DOHH2 (cell line): ENCODE data around the gene EPHB3.

Source experiments
- H3F3A ChIP-seq: fragments of 200-600 bp; sonication (generic), shearing (Covaris generic); 2 replicates; pipeline ENCODE4 v1.6.0; 2016; ENCODE audit warnings: antibody characterized with exemption, mild to moderate bottlenecking; ENCODE audit not compliant: control insufficient read depth, insufficient read depth
- H3K27ac ChIP-seq: fragments of 200-600 bp; sonication (generic); 2 replicates; pipeline ENCODE4 v1.5.1; 2014; ENCODE audit warnings: low read depth, mild to moderate bottlenecking, low read length, moderate library complexity
- H3K27me3 ChIP-seq: fragments of 200-600 bp; sonication (generic); 2 replicates; pipeline ENCODE4 v1.6.1; 2014; ENCODE audit warnings: mild to moderate bottlenecking, low read length, mixed read lengths; ENCODE audit not compliant: control insufficient read depth
- H3K36me3 ChIP-seq: fragments of 200-600 bp; sonication (generic); 2 replicates; pipeline ENCODE4 v1.6.1; 2014; ENCODE audit warnings: mild to moderate bottlenecking, low read length, moderate library complexity, mixed read lengths; ENCODE audit not compliant: control insufficient read depth
- H3K4me1 ChIP-seq: fragments of 200-600 bp; sonication (generic); 2 replicates; pipeline ENCODE4 v1.6.1; 2014; ENCODE audit warnings: mild to moderate bottlenecking, low read length, mixed read lengths; ENCODE audit not compliant: control insufficient read depth
- H3K4me2 ChIP-seq: fragments of 200-600 bp; sonication (generic); 2 replicates; pipeline ENCODE4 v1.6.0; 2014; ENCODE audit warnings: mild to moderate bottlenecking, low read length, moderate library complexity
- H3K4me3 ChIP-seq: fragments of 200-600 bp; sonication (generic); 2 replicates; pipeline ENCODE4 v1.5.1; 2014; ENCODE audit warnings: mild to moderate bottlenecking, low read length, mixed read lengths
- H3K79me2 ChIP-seq: fragments of 200-600 bp; sonication (generic); 2 replicates; pipeline ENCODE4 v1.6.1; 2014; ENCODE audit warnings: mild to moderate bottlenecking, low read length, mixed read lengths; ENCODE audit not compliant: control insufficient read depth
- H3K9me2 ChIP-seq: fragments of 200-600 bp; sonication (generic); replicated peaks from 2 replicates; pipeline ENCODE4 v1.6.1; 2014; ENCODE audit warnings: mild to moderate bottlenecking, low read length, mixed read lengths; ENCODE audit not compliant: control insufficient read depth
- H3K9me3 ChIP-seq: fragments of 200-600 bp; sonication (generic); 2 replicates; pipeline ENCODE4 v1.6.1; 2014; ENCODE audit warnings: antibody characterized with exemption, low read length, mixed read lengths; ENCODE audit not compliant: control insufficient read depth, insufficient read depth
- H4K20me1 ChIP-seq: fragments of 200-600 bp; sonication (generic); 2 replicates; pipeline ENCODE4 v1.6.0; 2014; ENCODE audit warnings: low read depth, mild to moderate bottlenecking, antibody characterized with exemption, low read length, moderate library complexity; ENCODE audit not compliant: control insufficient read depth, insufficient read depth
- CTCF ChIP-seq: fragments of 200-600 bp; sonication (generic); IDR thresholded peaks from one replicate; pipeline ENCODE4 v1.5.1; 2014; ENCODE audit warnings: antibody characterized with exemption, mild to moderate bottlenecking, low read depth, low read length; ENCODE audit not compliant: poor library complexity, severe bottlenecking
- EZH2phosphoT487 ChIP-seq: fragments of 200-600 bp; sonication (generic); IDR thresholded peaks from 2 replicates; pipeline ENCODE4 v1.6.1; 2017; ENCODE audit warnings: borderline replicate concordance, mild to moderate bottlenecking, antibody characterized with exemption, low read length, moderate library complexity, mixed read lengths

Gene EPHB3

GRCh38 chr3:184514171-184514490 is 47.5 kb upstream of the EPHB3 start:
- H3K4me1 ChIP-seq: no peaks in the 10 kb centered on the region
- no peak overlapping the region for H3K4me3 ChIP-seq
- no peaks in the 10 kb centered on the region for H3K36me3 ChIP-seq
- no peaks in the 10 kb centered on the region for H3F3A ChIP-seq
- no peak overlapping the region for H3K27ac ChIP-seq
- H3K79me2 ChIP-seq: no peaks in the 10 kb centered on the region
- H3K27me3 ChIP-seq: peaks cover 67% of the 10 kb centered on the region
- TF ChIP-seq EZH2phosphoT487: no peak
- no peaks in the 10 kb centered on the region for H4K20me1 ChIP-seq
- no peak overlapping the region for H3K4me2 ChIP-seq
- no peaks in the 10 kb centered on the region for H3K9me2 ChIP-seq
- no peaks in the 10 kb centered on the region for H3K9me3 ChIP-seq

- H3K9me2 ChIP-seq: no peaks in the 10 kb centered on the region
- H3K4me1 ChIP-seq: peaks cover 6% of the 10 kb centered on the region
- no peak overlapping the region for H3K4me3 ChIP-seq
- H3K9me3 ChIP-seq: no peaks in the 10 kb centered on the region
- H3K27me3 ChIP-seq: peaks cover 49% of the 10 kb centered on the region
- H4K20me1 ChIP-seq: no peaks in the 10 kb centered on the region
- H3K27ac ChIP-seq: no peak overlapping the region
- H3K4me2 ChIP-seq: no peak overlapping the region
- no peaks in the 10 kb centered on the region for H3K79me2 ChIP-seq
- H3F3A ChIP-seq: no peaks in the 10 kb centered on the region
- H3K36me3 ChIP-seq: no peaks in the 10 kb centered on the region
- TF ChIP-seq EZH2phosphoT487 (no peak), CTCF (no peak)
These were observed 37.6 kb upstream of the EPHB3 start for GRCh38 chr3:184523825-184524615.

- no peaks in the 10 kb centered on the region for H4K20me1 ChIP-seq
- H3K9me3 ChIP-seq: no peaks in the 10 kb centered on the region
- peak overlapping the region; percentile 47 for H3K4me3 ChIP-seq
- no peaks in the 10 kb centered on the region for H3F3A ChIP-seq
- peaks cover 49% of the 10 kb centered on the region for H3K27me3 ChIP-seq
- no peaks in the 10 kb centered on the region for H3K79me2 ChIP-seq
- H3K9me2 ChIP-seq: no peaks in the 10 kb centered on the region
- H3K4me2 ChIP-seq: peak overlapping the region; percentile 59
- no peaks in the 10 kb centered on the region for H3K36me3 ChIP-seq
- no peak for TF ChIP-seq CTCF
- H3K4me1 ChIP-seq: peaks cover 6% of the 10 kb centered on the region
- H3K27ac ChIP-seq: no peak overlapping the region
These were observed 36.6 kb upstream of the EPHB3 start for GRCh38 chr3:184524981-184525336.

GRCh38 chr3:184525337-184526087 is 36.1 kb upstream of the EPHB3 start:
- TF ChIP-seq CTCF (no peak), EZH2phosphoT487 (no peak)
- Histone ChIP-seq H4K20me1 (no peaks in the 10 kb centered on the region), H3F3A (no peaks in the 10 kb centered on the region), H3K27me3 (peaks cover 50% of the 10 kb centered on the region), H3K27ac (no peak overlapping the region), H3K9me3 (no peaks in the 10 kb centered on the region), H3K4me1 (peaks cover 6% of the 10 kb centered on the region), H3K4me2 (peak overlapping the region; percentile 59), H3K36me3 (no peaks in the 10 kb centered on the region), H3K4me3 (peak overlapping the region; percentile 47), H3K9me2 (no peaks in the 10 kb centered on the region), H3K79me2 (no peaks in the 10 kb centered on the region)
